Coronary artery (tissue), 2 donors: ENCODE data around the gene SLC66A1.

ENCODE experiments used
- DNase-seq: peaks from one replicate; pipeline ENCODE4 v3.0.0-alpha.2; 2017; ENCODE audit warnings: low spot score
- H3K27ac ChIP-seq, 2 donors: fragments of 200-600 bp; sonication (generic); one replicate each; pipeline ENCODE4 v1.5.1; 2016 to 2019
- H3K4me3 ChIP-seq: fragments of 200-600 bp; sonication (generic); 2 replicates; pipeline ENCODE4 v1.5.1; 2016; ENCODE audit warnings: mild to moderate bottlenecking, moderate library complexity
- CTCF ChIP-seq: fragments of 200-600 bp; sonication (generic); IDR thresholded peaks from one replicate; pipeline ENCODE4 v1.5.1; 2019; ENCODE audit warnings: antibody characterized with exemption

The SLC66A1 gene

GRCh38 chr1:19333587-19334354, 21.6 kb downstream of the SLC66A1 start:
- no peak overlapping the region for H3K4me3 ChIP-seq
- H3K27ac ChIP-seq, result no peak overlapping the region
- no peak for DNase-seq
- no peak for TF ChIP-seq CTCF

GRCh38 chr1:19336543-19336942, 24.4 kb downstream of the SLC66A1 start:
- Histone ChIP-seq H3K4me3 (no peak overlapping the region), H3K27ac (no peak overlapping the region)
- no peak for DNase-seq
- no peak for TF ChIP-seq CTCF

GRCh38 chr1:19337289-19337688, 25.2 kb downstream of the SLC66A1 start:
- no peak for DNase-seq
- no peak for TF ChIP-seq CTCF
- no peak overlapping the region for H3K4me3 ChIP-seq
- no peak overlapping the region for H3K27ac ChIP-seq

- DNase-seq, result no peak
- Histone ChIP-seq H3K4me3 (no peak overlapping the region), H3K27ac (no peak overlapping the region)
- TF ChIP-seq CTCF, result no peak
Observed at GRCh38 chr1:19338323-19338762, 26.2 kb downstream of the SLC66A1 start.

GRCh38 chr1:19339214-19339861, 27.2 kb downstream of the SLC66A1 start:
- no peak for TF ChIP-seq CTCF

GRCh38 chr1:19340387-19340937, 28.3 kb downstream of the SLC66A1 start:
- Histone ChIP-seq H3K27ac (no peak overlapping the region), H3K4me3 (no peak overlapping the region)
- DNase-seq, result no peak
- TF ChIP-seq CTCF, result no peak

More at GRCh38 chr1:19339214-19339861, 27.2 kb downstream of the SLC66A1 start:
- no peak for DNase-seq
- Histone ChIP-seq H3K4me3 (no peak overlapping the region), H3K27ac (no peak overlapping the region)
